Measurements from ENCODE around the gene BLNK.

BLNK gene

GRCh38 chr10:96272316-96273280 is 1.2 kb upstream of the BLNK start:
- Histone ChIP-seq H3K36me3 (ENCODE audit: control insufficient read depth in 1 of 2, insufficient read depth in 2 of 2, low read depth in 1 of 2, low read length in 2 of 2) (no peaks in the 10 kb centered on the region), H4K91ac (ENCODE audit: low read length) (no peak overlapping the region), H2BK15ac (ENCODE audit: low read depth, poor library complexity, severe bottlenecking) (no peak overlapping the region), H3K27ac (ENCODE audit: low read length, poor library complexity, severe bottlenecking) (no peak overlapping the region), H2AK5ac (ENCODE audit: low read length, severe bottlenecking) (no peak overlapping the region), H3K4me3 (ENCODE audit: insufficient read depth in 1 of 2, low read depth in 1 of 2, low read length in 2 of 2) (no peak overlapping the region), H3K9me3 (ENCODE audit: control insufficient read depth, low read length) (no peaks in the 10 kb centered on the region), H3K79me1 (replicated peaks; ENCODE audit: low read length, poor library complexity, severe bottlenecking) (no peaks in the 10 kb centered on the region), H3K23ac (ENCODE audit: low read length in 2 of 2) (no peak overlapping the region), H3K4ac (ENCODE audit: low read depth in 1 of 2, low read length in 2 of 2) (no peak overlapping the region), H3K4me1 (ENCODE audit: control insufficient read depth, insufficient read depth, low read depth, low read length) (peaks cover 3% of the 10 kb centered on the region), H3K18ac (ENCODE audit: low read depth in 1 of 2, low read length in 2 of 2) (no peak overlapping the region), H2BK120ac (ENCODE audit: low read depth, low read length) (no peak overlapping the region), H3K14ac (ENCODE audit: low read length in 2 of 2) (no peak overlapping the region), H3K9ac (ENCODE audit: low read length) (no peak overlapping the region), H3K27me3 (ENCODE audit: control insufficient read depth in 1 of 2, insufficient read depth in 1 of 2, low read length in 2 of 2) (peaks cover 5 to 6% of the 10 kb centered on the region in 2 experiments), H2BK12ac (ENCODE audit: low read length in 2 of 2) (no peak overlapping the region), H2BK5ac (ENCODE audit: low read depth, low read length, poor library complexity, severe bottlenecking) (no peak overlapping the region), H4K8ac (ENCODE audit: low read length) (no peak overlapping the region), H2AFZ (ENCODE audit: low read depth, low read length) (no peak overlapping the region), H3K4me2 (ENCODE audit: low read length, poor library complexity, severe bottlenecking) (no peak overlapping the region)
- 74% methylated on average over 2 of the region's 8 CpGs for WGBS
- DNase-seq, result no peak

GRCh38 chr10:96270571-96270970 is 798 bp downstream of the BLNK start:
- Histone ChIP-seq H3K79me1 (replicated peaks; ENCODE audit: low read length, poor library complexity, severe bottlenecking) (no peaks in the 10 kb centered on the region), H3K27ac (ENCODE audit: low read length, poor library complexity, severe bottlenecking) (no peak overlapping the region), H3K18ac (ENCODE audit: low read depth in 1 of 2, low read length in 2 of 2) (no peak overlapping the region), H3K14ac (ENCODE audit: low read length in 2 of 2) (no peak overlapping the region), H3K4me2 (ENCODE audit: low read length, poor library complexity, severe bottlenecking) (no peak overlapping the region), H2AFZ (ENCODE audit: low read depth, low read length) (no peak overlapping the region), H3K27me3 (ENCODE audit: control insufficient read depth in 1 of 2, insufficient read depth in 1 of 2, low read length in 2 of 2) (peaks cover 5 to 6% of the 10 kb centered on the region in 2 experiments), H4K91ac (ENCODE audit: low read length) (no peak overlapping the region), H3K36me3 (ENCODE audit: control insufficient read depth in 1 of 2, insufficient read depth in 2 of 2, low read depth in 1 of 2, low read length in 2 of 2) (no peaks in the 10 kb centered on the region), H3K9me3 (ENCODE audit: control insufficient read depth, low read length) (no peaks in the 10 kb centered on the region), H3K23ac (ENCODE audit: low read length in 2 of 2) (no peak overlapping the region), H3K4me1 (ENCODE audit: control insufficient read depth, insufficient read depth, low read depth, low read length) (peaks cover 3% of the 10 kb centered on the region), H3K4ac (ENCODE audit: low read depth in 1 of 2, low read length in 2 of 2) (no peak overlapping the region), H2AK5ac (ENCODE audit: low read length, severe bottlenecking) (no peak overlapping the region), H4K8ac (ENCODE audit: low read length) (no peak overlapping the region), H2BK12ac (ENCODE audit: low read length in 2 of 2) (no peak overlapping the region), H2BK15ac (ENCODE audit: low read depth, poor library complexity, severe bottlenecking) (no peak overlapping the region), H3K9ac (ENCODE audit: low read length) (no peak overlapping the region), H2BK5ac (ENCODE audit: low read depth, low read length, poor library complexity, severe bottlenecking) (no peak overlapping the region), H3K4me3 (ENCODE audit: insufficient read depth in 1 of 2, low read depth in 1 of 2, low read length in 2 of 2) (no peak overlapping the region), H2BK120ac (ENCODE audit: low read depth, low read length) (no peak overlapping the region)
- no peak for DNase-seq
- WGBS, result no CpG with 5 or more reads among the region's 2 CpGs

GRCh38 chr10:96269438-96270300 is 1.7 kb downstream of the BLNK start:
- H3K4me2 ChIP-seq (ENCODE audit: low read length, poor library complexity, severe bottlenecking), result no peak overlapping the region
- no peak overlapping the region for H3K9ac ChIP-seq (ENCODE audit: low read length)
- no peak overlapping the region for H2BK5ac ChIP-seq (ENCODE audit: low read depth, low read length, poor library complexity, severe bottlenecking)
- H3K79me1 ChIP-seq (replicated peaks; ENCODE audit: low read length, poor library complexity, severe bottlenecking), result no peaks in the 10 kb centered on the region
- H4K91ac ChIP-seq (ENCODE audit: low read length), result no peak overlapping the region
- H3K23ac ChIP-seq (ENCODE audit: low read length in 2 of 2), result no peak overlapping the region
- H4K8ac ChIP-seq (ENCODE audit: low read length), result no peak overlapping the region
- H3K36me3 ChIP-seq (ENCODE audit: control insufficient read depth in 1 of 2, insufficient read depth in 2 of 2, low read depth in 1 of 2, low read length in 2 of 2), result no peaks in the 10 kb centered on the region
- no peak overlapping the region for H2BK12ac ChIP-seq (ENCODE audit: low read length in 2 of 2)
- no peak for DNase-seq
- no peaks in the 10 kb centered on the region for H3K9me3 ChIP-seq (ENCODE audit: control insufficient read depth, low read length)
- H3K4ac ChIP-seq (ENCODE audit: low read depth in 1 of 2, low read length in 2 of 2), result no peak overlapping the region
- 75% methylated on average over 6 of the region's 6 CpGs for WGBS
- no peak overlapping the region for H2BK15ac ChIP-seq (ENCODE audit: low read depth, poor library complexity, severe bottlenecking)
- peaks cover 3% of the 10 kb centered on the region for H3K4me1 ChIP-seq (ENCODE audit: control insufficient read depth, insufficient read depth, low read depth, low read length)
- H3K4me3 ChIP-seq (ENCODE audit: insufficient read depth in 1 of 2, low read depth in 1 of 2, low read length in 2 of 2), result no peak overlapping the region
- no peak overlapping the region for H2AFZ ChIP-seq (ENCODE audit: low read depth, low read length)
- no peak overlapping the region for H3K27ac ChIP-seq (ENCODE audit: low read length, poor library complexity, severe bottlenecking)
- H3K14ac ChIP-seq (ENCODE audit: low read length in 2 of 2), result no peak overlapping the region
- no peak overlapping the region for H2AK5ac ChIP-seq (ENCODE audit: low read length, severe bottlenecking)
- peaks cover 5 to 6% of the 10 kb centered on the region in 2 experiments for H3K27me3 ChIP-seq (ENCODE audit: control insufficient read depth in 1 of 2, insufficient read depth in 1 of 2, low read length in 2 of 2)
- no peak overlapping the region for H2BK120ac ChIP-seq (ENCODE audit: low read depth, low read length)
- no peak overlapping the region for H3K18ac ChIP-seq (ENCODE audit: low read depth in 1 of 2, low read length in 2 of 2)

GRCh38 chr10:96268341-96268909 is 2.9 kb downstream of the BLNK start:
- 86% methylated on average over 2 of the region's 2 CpGs for WGBS
- H2BK15ac ChIP-seq (ENCODE audit: low read depth, poor library complexity, severe bottlenecking), result no peak overlapping the region
- no peak overlapping the region for H3K18ac ChIP-seq (ENCODE audit: low read depth in 1 of 2, low read length in 2 of 2)
- H2BK120ac ChIP-seq (ENCODE audit: low read depth, low read length), result no peak overlapping the region
- no peak overlapping the region for H3K23ac ChIP-seq (ENCODE audit: low read length in 2 of 2)
- H3K79me1 ChIP-seq (replicated peaks; ENCODE audit: low read length, poor library complexity, severe bottlenecking), result no peaks in the 10 kb centered on the region
- H2BK12ac ChIP-seq (ENCODE audit: low read length in 2 of 2), result no peak overlapping the region
- no peaks in the 10 kb centered on the region for H3K36me3 ChIP-seq (ENCODE audit: control insufficient read depth in 1 of 2, insufficient read depth in 2 of 2, low read depth in 1 of 2, low read length in 2 of 2)
- H3K9me3 ChIP-seq (ENCODE audit: control insufficient read depth, low read length), result no peaks in the 10 kb centered on the region
- DNase-seq, result no peak
- H2AK5ac ChIP-seq (ENCODE audit: low read length, severe bottlenecking), result no peak overlapping the region
- no peak overlapping the region for H3K4me2 ChIP-seq (ENCODE audit: low read length, poor library complexity, severe bottlenecking)
- H3K4me1 ChIP-seq (ENCODE audit: control insufficient read depth, insufficient read depth, low read depth, low read length), result peaks cover 3% of the 10 kb centered on the region
- H2AFZ ChIP-seq (ENCODE audit: low read depth, low read length), result no peak overlapping the region
- no peak overlapping the region for H4K91ac ChIP-seq (ENCODE audit: low read length)
- no peak overlapping the region for H3K9ac ChIP-seq (ENCODE audit: low read length)
- H3K4me3 ChIP-seq (ENCODE audit: insufficient read depth in 1 of 2, low read depth in 1 of 2, low read length in 2 of 2), result no peak overlapping the region
- no peak overlapping the region for H3K4ac ChIP-seq (ENCODE audit: low read depth in 1 of 2, low read length in 2 of 2)
- H2BK5ac ChIP-seq (ENCODE audit: low read depth, low read length, poor library complexity, severe bottlenecking), result no peak overlapping the region
- no peak overlapping the region for H4K8ac ChIP-seq (ENCODE audit: low read length)
- no peak overlapping the region for H3K27ac ChIP-seq (ENCODE audit: low read length, poor library complexity, severe bottlenecking)
- H3K27me3 ChIP-seq (ENCODE audit: control insufficient read depth in 1 of 2, insufficient read depth in 1 of 2, low read length in 2 of 2), result peaks cover 6 to 8% of the 10 kb centered on the region in 2 experiments
- H3K14ac ChIP-seq (ENCODE audit: low read length in 2 of 2), result no peak overlapping the region

Measured in mesenchymal stem cell (in vitro differentiated cells and primary cell).